Suppressor macrophage treated with lipopolysaccharide for 1 hour (primary cell): Measurements from ENCODE around the gene FCER1G.

Experiments
- DNase-seq, 3 donors: peaks; one replicate each; pipeline ENCODE4 v3.0.0-alpha.2; 2020 to 2022

The FCER1G gene

GRCh38 chr1:161215076-161215475 is at the start of gene FCER1G:
FCER1G (plus strand) TSS chr1:161215295; CDS start chr1:161215322, 27 bp downstream.
- DNase-seq: peak; percentile 82 to 91 (median 89)

GRCh38 chr1:161165742-161166668 is 49.1 kb upstream of the FCER1G start, which contains the start of gene PPOX:
PPOX (plus strand) TSS chr1:161166426; CDS start chr1:161166848, 422 bp downstream.
- peak; percentile 96 to 97 (median 97) for DNase-seq

GRCh38 chr1:161166669-161167548 is 48.2 kb upstream of the FCER1G start:
- peak in 1 of 3 donors; percentile 20 for DNase-seq

DNA sequence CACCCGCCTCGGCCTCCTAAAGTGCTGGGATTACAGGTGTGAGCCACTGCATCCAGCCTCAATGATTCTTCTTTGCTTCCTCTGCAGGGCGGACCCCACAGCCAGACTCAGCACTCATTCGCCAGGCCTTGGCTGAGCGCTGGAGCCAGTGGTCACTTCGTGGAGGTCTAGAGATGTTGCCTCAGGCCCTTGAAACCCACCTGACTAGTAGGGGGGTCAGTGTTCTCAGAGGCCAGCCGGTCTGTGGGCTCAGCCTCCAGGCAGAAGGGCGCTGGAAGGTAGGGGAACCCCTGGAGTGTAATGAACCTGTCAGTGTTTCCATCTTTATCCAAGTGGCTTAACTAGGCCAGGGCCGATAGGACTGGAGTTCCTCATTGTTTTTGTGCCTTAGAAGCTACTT is 46.2 kb upstream of the FCER1G start:
- DNase-seq: no peak

- DNase-seq: no peak
Measured at GRCh38 chr1:161171191-161171590, 43.9 kb upstream of the FCER1G start.

- DNase-seq: no peak
Measured at GRCh38 chr1:161171696-161172095, 43.4 kb upstream of the FCER1G start.

DNA sequence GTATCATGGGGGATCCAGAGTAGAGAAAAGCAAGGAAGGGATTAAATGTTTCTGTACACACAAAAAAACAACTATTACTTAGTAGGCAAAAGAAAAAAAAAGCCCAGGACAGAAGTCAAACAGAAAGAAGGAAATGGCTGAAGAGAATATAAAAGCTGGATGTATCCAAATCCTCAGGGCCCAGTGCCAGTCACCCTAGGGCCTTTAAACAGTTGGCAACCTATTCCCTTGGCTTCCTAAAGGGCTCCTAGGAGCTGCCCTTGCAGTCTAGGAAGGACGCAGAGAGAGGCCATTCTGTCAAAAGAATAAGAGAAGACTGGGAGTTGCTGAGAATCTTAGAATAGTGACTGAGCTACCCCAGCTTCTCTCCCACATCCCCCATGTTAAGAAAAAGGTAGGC is 42.7 kb upstream of the FCER1G start:
- DNase-seq: no peak

DNA sequence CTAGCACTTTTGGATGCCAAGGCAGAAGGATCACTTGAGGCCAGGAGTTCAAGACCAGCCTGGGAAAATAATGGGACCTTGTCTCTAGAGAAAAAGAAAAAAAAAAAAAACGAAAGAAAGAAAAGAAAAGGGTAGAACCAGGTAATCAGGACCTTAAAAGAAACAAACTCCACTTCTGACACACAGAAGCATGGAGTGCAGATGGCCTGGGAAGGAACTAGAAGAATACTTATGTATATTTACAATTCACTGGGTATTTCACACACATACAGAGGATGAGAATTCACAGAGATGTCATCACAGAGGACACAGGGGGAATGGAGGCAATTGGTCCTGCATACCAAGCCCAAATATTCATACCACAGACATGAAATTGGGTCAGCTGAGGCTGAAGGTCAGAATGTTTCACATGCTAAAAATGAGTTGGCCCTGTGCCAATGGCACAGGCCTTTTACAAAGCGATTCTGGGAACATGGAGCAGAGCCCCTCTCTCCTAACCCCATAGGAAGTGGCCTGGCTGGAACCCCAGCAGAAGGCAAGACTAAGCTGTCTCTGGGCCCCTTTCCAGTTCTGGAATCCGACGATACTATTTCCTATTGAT is 42.2 kb upstream of the FCER1G start:
- no peak for DNase-seq

DNA sequence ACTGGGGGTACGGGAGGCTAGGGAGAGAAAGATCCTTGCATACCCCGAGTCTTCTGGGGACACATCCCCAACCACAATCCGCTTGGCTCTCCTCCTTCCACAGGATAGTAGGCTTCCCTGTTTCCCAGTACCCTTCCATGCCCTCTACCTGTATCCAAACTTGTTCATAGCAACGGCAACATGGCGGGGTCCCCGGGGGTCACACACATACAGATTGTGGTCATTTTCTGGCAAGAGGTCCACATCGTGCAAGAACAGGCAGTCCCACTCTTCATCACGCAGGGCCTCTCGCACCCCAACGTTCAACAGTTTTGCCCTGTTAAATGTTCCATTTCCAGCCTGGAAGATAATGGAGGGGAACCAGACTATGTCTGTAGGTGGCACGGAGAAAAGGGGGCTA is 41.4 kb upstream of the FCER1G start:
- DNase-seq: no peak

DNA sequence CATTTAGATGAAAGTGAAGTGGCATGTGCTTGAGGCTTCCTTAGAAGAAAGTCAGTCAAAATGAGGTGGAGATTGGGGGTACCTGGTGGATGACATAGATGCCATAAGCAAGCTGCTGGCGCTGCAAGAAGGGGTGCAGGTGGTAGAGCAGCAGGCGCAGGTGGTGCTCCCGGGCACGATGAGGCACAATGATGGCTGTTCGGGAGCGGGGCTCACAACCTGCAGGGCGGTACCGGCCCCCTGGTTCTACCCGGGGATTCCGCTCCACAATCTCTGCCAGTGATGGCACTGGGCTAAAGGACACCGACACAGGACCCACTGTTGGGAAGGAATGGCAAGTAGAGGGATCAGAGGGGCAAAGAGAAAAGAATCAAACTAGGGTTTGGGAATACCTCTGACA is 40.2 kb upstream of the FCER1G start:
- no peak for DNase-seq

DNA sequence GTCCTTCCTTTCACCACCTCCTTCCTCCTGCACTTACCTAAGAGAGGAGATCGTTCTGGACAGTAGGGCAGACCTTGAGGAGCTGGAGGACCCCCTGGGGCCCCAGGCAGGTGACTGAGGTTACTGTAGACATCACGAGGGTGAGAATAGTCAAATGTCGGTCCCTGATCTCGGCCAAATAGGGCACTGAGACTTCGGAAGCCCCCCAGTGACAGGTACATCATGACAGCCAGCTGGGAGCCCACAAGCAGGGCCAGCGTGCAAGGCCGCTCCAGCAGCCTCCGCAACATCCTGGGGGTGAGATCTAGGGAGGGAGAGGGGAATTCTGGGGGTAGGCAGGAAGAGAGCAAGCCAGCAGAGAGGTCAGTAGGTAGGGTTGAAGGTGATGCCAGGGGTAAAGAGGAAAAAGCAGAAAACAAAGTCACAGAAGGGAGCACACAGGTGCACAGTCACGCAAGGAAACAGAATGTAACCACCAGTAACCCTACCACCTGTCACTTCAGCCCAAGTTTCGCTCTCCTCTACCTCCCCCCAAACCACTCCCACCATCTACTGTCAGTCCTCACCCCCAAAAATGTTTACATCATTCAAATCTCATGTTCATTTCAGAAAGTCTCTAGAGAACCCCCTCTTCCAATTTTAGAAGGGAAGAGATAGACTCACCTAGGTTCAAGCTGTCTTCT is 39.2 kb upstream of the FCER1G start:
- DNase-seq: no peak

GRCh38 chr1:161176468-161177111 is 38.5 kb upstream of the FCER1G start:
- no peak for DNase-seq

GRCh38 chr1:161177112-161177935 is 37.8 kb upstream of the FCER1G start, which contains the start of gene B4GALT3:
B4GALT3 (minus strand) TSS chr1:161177507; CDS start chr1:161176060, 1,447 bp downstream.
- DNase-seq: peak; percentile 85 to 96 (median 92)

GRCh38 chr1:161177936-161178244 is 37.2 kb upstream of the FCER1G start:
- DNase-seq: no peak

DNA sequence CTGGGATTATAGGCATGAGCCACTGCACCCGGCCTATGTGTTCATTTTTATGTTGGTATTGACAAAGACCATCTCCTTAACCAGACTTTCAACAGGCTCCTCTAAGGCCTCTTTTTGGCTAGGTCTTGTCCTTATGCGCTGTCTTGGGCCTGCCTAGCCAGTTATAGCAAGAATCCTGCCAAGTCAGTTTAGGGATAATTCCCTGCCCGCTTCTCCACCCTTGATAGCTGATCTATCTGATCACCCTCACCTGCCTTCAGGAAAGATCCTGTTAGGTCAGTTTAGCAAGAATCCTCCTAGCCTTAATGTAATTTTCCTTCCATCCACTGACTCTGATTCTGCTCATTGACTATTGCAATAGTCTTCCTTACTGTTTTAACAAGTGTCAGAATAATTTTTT is 35.4 kb upstream of the FCER1G start:
- DNase-seq: no peak

DNA sequence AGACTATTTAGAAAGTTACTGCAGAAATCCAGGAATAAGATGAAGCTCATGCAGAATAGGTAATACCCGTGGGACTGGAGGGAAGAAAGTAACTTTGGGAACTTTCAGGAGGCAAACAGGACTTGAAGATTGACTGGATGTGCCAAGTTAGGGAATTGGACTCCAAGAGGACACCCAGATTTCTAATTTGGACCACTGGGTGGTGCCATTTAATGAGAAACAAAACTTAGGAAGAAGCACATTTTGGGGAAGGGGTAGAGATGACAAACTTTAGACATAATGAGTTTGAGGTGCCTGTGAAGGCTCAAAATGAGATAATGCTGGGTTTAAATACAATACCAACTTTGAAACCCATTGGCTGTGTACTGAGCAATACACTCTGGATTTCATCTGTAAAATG is 34.5 kb upstream of the FCER1G start:
- DNase-seq: peak; percentile 42 to 65 (median 62)

GRCh38 chr1:161182214-161182613 is 32.9 kb upstream of the FCER1G start:
- DNase-seq: peak; percentile 38 to 58 (median 47)

DNA sequence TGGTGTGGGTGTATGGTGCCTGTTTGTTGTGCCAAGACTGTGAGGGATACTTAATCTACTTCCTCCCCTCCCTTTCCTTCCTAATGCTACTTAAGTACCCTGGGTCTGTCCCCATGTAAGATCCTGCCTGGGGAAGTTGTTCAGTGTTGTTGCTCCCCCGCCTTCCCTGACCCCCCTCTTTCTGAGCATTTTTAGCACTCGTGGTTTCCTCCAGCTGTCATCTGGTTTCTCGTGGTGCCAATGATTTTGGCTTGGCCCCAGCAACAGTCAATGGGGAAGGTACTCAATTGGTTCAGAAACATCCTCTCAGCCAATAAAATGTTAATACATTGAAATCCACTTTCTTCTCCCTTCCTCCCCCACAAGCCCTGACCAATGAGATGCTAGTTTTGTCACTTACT is 29.8 kb upstream of the FCER1G start:
- peak; percentile 89 to 92 (median 90) for DNase-seq

DNA sequence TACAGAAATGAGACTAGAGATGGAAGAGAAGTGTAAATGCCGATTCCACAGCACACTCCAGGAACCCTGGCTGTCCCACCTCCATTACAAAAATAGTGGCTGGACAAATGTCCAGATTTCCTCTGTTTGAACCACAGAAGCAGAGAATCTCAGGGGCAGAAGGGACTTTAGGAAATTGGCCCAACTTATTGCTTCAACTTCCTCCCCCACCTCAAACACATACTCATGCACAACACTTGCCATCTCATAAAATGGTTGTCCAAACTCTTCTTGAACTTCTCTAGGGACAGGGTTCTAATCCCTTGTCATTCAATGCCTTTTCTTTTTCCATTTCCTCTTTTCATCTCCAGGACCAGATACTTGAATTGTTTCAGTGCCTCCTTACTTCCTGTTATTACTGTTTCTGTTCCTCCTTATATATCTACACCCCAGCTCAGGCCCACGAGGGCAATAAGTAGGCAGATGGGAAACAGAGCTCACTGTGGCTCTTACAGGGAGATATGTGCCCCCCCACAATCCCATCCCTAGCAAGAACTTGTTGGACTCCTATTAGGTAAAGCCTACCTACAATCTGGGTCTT is 29.3 kb upstream of the FCER1G start:
- DNase-seq: peak; percentile 83 to 91 (median 87)

DNA sequence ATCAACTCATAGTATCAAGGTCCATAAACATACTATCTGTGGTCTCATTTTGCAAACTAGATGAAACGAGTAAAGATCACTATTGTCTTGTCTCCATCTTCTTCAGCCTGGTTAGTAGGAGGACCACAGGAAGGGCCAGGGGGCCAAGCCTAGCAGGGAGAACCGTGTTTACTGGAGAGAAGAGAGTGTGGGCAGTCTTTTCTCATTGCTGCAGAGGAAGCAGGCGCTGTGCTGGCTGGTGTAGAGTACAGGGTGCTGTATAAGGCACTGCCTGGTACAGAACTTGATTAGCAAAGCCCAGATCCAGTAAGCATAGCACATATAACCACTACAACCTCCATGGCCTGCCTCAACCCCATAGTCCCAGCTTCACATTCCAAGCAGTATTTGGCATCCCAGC is 27.8 kb upstream of the FCER1G start:
- DNase-seq: no peak

DNA sequence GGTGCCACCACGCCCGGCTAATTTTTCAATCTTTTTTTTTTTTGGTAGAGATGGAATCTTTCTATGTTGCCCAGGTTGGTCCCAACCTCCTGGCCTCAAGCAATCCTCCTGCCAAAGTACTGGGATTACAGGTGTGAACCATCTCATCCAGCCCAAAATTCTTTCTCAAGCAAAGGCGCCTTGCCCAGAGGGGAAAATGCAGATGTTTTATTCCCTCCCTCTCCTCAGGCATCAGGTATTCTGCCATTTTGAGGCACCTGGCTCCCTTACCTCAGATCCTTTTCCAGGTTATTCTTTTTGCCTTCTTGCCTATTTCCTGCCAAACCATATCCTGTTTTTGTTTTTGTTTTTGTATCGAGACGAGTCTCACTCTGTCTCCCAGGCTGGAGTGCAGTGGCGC is 26.7 kb upstream of the FCER1G start:
- no peak for DNase-seq
